ENCODE results near the gene BACH2. TPM values are rescaled to one million over a fixed set of nuclear protein-coding genes. Genes with fewer than 3 reads are reported as not detected.

Gene BACH2
- total and polyA plus RNA-seq, 2 experiments from 2014 or later = 1.6 to 5.7 TPM

- H3K4me3 ChIP-seq = no peak overlapping the region
- H3K27me3 Mint-ChIP-seq (ENCODE audit: insufficient read depth, low read depth, poor library complexity) = no peaks in the 10 kb centered on the region
- no peak overlapping the region for H3K4me3 Mint-ChIP-seq
- DNase-seq (ENCODE audit: low spot score) (no peak), ATAC-seq (no peak)
- no peak overlapping the region for H3K27ac ChIP-seq (ENCODE audit: low read depth)
- H4K20me1 ChIP-seq (replicated peaks; ENCODE audit: insufficient read depth) = no peaks in the 10 kb centered on the region
- no peaks in the 10 kb centered on the region for H3K9me2 ChIP-seq (ENCODE audit: insufficient read depth)
- no peak overlapping the region for H3K4me2 ChIP-seq
- H3K27ac Mint-ChIP-seq = no peak overlapping the region
- H3K36me3 Mint-ChIP-seq (ENCODE audit: low read depth) = no peaks in the 10 kb centered on the region
- no peaks in the 10 kb centered on the region for H3K9me3 Mint-ChIP-seq
- H3F3A ChIP-seq (replicated peaks; ENCODE audit: low read depth) = no peaks in the 10 kb centered on the region
- H2AFZ ChIP-seq = no peak overlapping the region
- TF ChIP-seq EZH2 (IDR thresholded peaks at IDR 0.05; ENCODE audit: low read depth, unreplicated experiment) (no peak), JUNB (IDR thresholded peaks at IDR 0.05; ENCODE audit: unreplicated experiment) (no peak), EZH2phosphoT487 (IDR thresholded peaks at IDR 0.05; ENCODE audit: unreplicated experiment) (no peak), REST (IDR thresholded peaks at IDR 0.05; ENCODE audit: unreplicated experiment) (no peak), STAT1 (IDR thresholded peaks at IDR 0.05; ENCODE audit: unreplicated experiment) (no peak)
- no peaks in the 10 kb centered on the region for H3K4me1 ChIP-seq (ENCODE audit: insufficient read depth)
- no peaks in the 10 kb centered on the region for H3K36me3 ChIP-seq (ENCODE audit: insufficient read depth)
- H3K27me3 ChIP-seq (ENCODE audit: insufficient read depth) = no peaks in the 10 kb centered on the region
- no peaks in the 10 kb centered on the region for H3K79me2 ChIP-seq (replicated peaks; ENCODE audit: insufficient read depth)
- H3K4me1 Mint-ChIP-seq = peaks cover 5% of the 10 kb centered on the region; the same call in 1 of the 3 replicates
These were observed 123.2 kb downstream of the BACH2 start for GRCh38 chr6:90173262-90173925.

DNA sequence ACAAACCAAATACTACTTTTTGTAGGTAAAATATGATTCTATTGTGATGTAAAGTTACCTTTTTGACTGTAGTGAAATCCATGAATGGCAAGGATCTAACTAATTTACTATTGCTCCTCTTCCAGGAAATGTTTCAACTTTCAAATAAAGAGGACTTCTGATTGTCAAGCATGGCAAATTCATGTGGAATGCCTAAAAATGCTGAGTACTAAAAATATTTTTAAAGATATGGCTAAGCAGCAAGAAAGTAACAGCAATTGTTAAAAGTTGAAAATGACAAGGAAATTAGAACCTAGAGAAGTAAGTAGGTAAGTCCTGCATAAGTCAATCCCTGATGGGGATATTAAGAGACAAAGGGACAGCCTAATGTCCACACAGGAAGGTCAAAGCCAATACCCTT is 126.0 kb downstream of the BACH2 start:
- Mint-ChIP-seq H3K4me3 (no peak overlapping the region), H3K4me1 (no peaks in the 10 kb centered on the region; the same call in 2 of the 3 replicates), H3K27me3 (ENCODE audit: insufficient read depth, low read depth, poor library complexity) (no peaks in the 10 kb centered on the region), H3K27ac (no peak overlapping the region), H3K9me3 (no peaks in the 10 kb centered on the region), H3K36me3 (ENCODE audit: low read depth) (no peaks in the 10 kb centered on the region)
- Histone ChIP-seq H3F3A (replicated peaks; ENCODE audit: low read depth) (no peaks in the 10 kb centered on the region), H3K27me3 (ENCODE audit: insufficient read depth) (no peaks in the 10 kb centered on the region), H3K27ac (ENCODE audit: low read depth) (no peak overlapping the region), H4K20me1 (replicated peaks; ENCODE audit: insufficient read depth) (no peaks in the 10 kb centered on the region), H3K79me2 (replicated peaks; ENCODE audit: insufficient read depth) (no peaks in the 10 kb centered on the region), H2AFZ (no peak overlapping the region), H3K36me3 (ENCODE audit: insufficient read depth) (no peaks in the 10 kb centered on the region), H3K4me1 (ENCODE audit: insufficient read depth) (no peaks in the 10 kb centered on the region), H3K4me2 (no peak overlapping the region), H3K4me3 (no peak overlapping the region), H3K9me2 (ENCODE audit: insufficient read depth) (no peaks in the 10 kb centered on the region)
- ATAC-seq = no peak
- DNase-seq (ENCODE audit: low spot score) = no peak
- TF ChIP-seq ZNF114 (CRISPR knock-in tag; IDR thresholded peaks at IDR 0.05) (no peak), CREB1 (CRISPR knock-in tag; IDR thresholded peaks at IDR 0.05; ENCODE audit: low read depth) (no peak), STAT1 (IDR thresholded peaks at IDR 0.05; ENCODE audit: unreplicated experiment) (no peak), ETS1 (IDR thresholded peaks at IDR 0.05) (no peak), REST (IDR thresholded peaks at IDR 0.05; ENCODE audit: unreplicated experiment) (no peak), JUNB (IDR thresholded peaks at IDR 0.05; ENCODE audit: unreplicated experiment) (no peak), ZNF331 (CRISPR knock-in tag; IDR thresholded peaks at IDR 0.05; ENCODE audit: low read depth) (no peak), EZH2 (IDR thresholded peaks at IDR 0.05; ENCODE audit: low read depth, unreplicated experiment) (no peak), POLR2AphosphoS5 (IDR thresholded peaks at IDR 0.05; ENCODE audit: low read depth) (no peak)

Data from GM23338 (cell line).